ENCODE data around the gene NBL1.

The NBL1 gene

GRCh38 chr1:19646377-19647319 is 2.5 kb downstream of the NBL1 start:
- no peaks in the 10 kb centered on the region for H3K9me3 ChIP-seq (replicated peaks; ENCODE audit: insufficient read depth, low read length)

GRCh38 chr1:19647643-19648042 is 3.5 kb downstream of the NBL1 start:
- H3K9ac ChIP-seq (ENCODE audit: low read length) = no peak overlapping the region
- no peak overlapping the region for H3K27ac ChIP-seq (ENCODE audit: low read length)
- no peak overlapping the region for H2AFZ ChIP-seq (ENCODE audit: low read length)
- no peak overlapping the region for H3K4me3 ChIP-seq (ENCODE audit: low read length)
- H3K36me3 ChIP-seq (replicated peaks; ENCODE audit: insufficient read depth, low read length) = no peaks in the 10 kb centered on the region
- no peaks in the 10 kb centered on the region for H3K79me2 ChIP-seq (ENCODE audit: low read length)
- TF ChIP-seq EZH2 (optimal IDR thresholded peaks at IDR 0.05; ENCODE audit: low read depth, low read length) (no peak), EZH2phosphoT487 (IDR thresholded peaks at IDR 0.05; ENCODE audit: low read length) (no peak), CTCF (IDR thresholded peaks at IDR 0.05; ENCODE audit: low read length) (no peak)
- no peaks in the 10 kb centered on the region for H3K9me2 ChIP-seq (replicated peaks; ENCODE audit: insufficient read depth, low read length)
- peaks cover 55% of the 10 kb centered on the region for H3K27me3 ChIP-seq (replicated peaks; ENCODE audit: insufficient read depth, low read length)
- no peaks in the 10 kb centered on the region for H4K20me1 ChIP-seq (ENCODE audit: insufficient read depth, low read length)
- no peaks in the 10 kb centered on the region for H3K9me3 ChIP-seq (replicated peaks; ENCODE audit: insufficient read depth, low read length)
- no peak overlapping the region for H3K4me2 ChIP-seq (ENCODE audit: low read depth, low read length)
- H3K4me1 ChIP-seq (ENCODE audit: low read length) = no peaks in the 10 kb centered on the region
- DNase-seq = no peak
- H3F3A ChIP-seq (ENCODE audit: insufficient read depth, low read length) = no peaks in the 10 kb centered on the region

More at GRCh38 chr1:19646377-19647319, 2.5 kb downstream of the NBL1 start:
- Histone ChIP-seq H3K79me2 (ENCODE audit: low read length) (no peaks in the 10 kb centered on the region), H3K36me3 (replicated peaks; ENCODE audit: insufficient read depth, low read length) (no peaks in the 10 kb centered on the region), H3K4me3 (ENCODE audit: low read length) (no peak overlapping the region), H3K9ac (ENCODE audit: low read length) (no peak overlapping the region), H3K9me2 (replicated peaks; ENCODE audit: insufficient read depth, low read length) (no peaks in the 10 kb centered on the region), H3K27me3 (replicated peaks; ENCODE audit: insufficient read depth, low read length) (peaks cover 55% of the 10 kb centered on the region), H3F3A (ENCODE audit: insufficient read depth, low read length) (no peaks in the 10 kb centered on the region), H3K4me1 (ENCODE audit: low read length) (no peaks in the 10 kb centered on the region), H3K27ac (ENCODE audit: low read length) (no peak overlapping the region), H3K4me2 (ENCODE audit: low read depth, low read length) (no peak overlapping the region), H2AFZ (ENCODE audit: low read length) (no peak overlapping the region), H4K20me1 (ENCODE audit: insufficient read depth, low read length) (no peaks in the 10 kb centered on the region)
- TF ChIP-seq CTCF (IDR thresholded peaks at IDR 0.05; ENCODE audit: low read length) (no peak), EZH2 (optimal IDR thresholded peaks at IDR 0.05; ENCODE audit: low read depth, low read length) (no peak), EZH2phosphoT487 (IDR thresholded peaks at IDR 0.05; ENCODE audit: low read length) (no peak)
- DNase-seq = no peak

GRCh38 chr1:19648239-19648638 is 4.1 kb downstream of the NBL1 start:
- Histone ChIP-seq H3K4me2 (ENCODE audit: low read depth, low read length) (no peak overlapping the region), H3F3A (ENCODE audit: insufficient read depth, low read length) (no peaks in the 10 kb centered on the region), H3K9me3 (replicated peaks; ENCODE audit: insufficient read depth, low read length) (no peaks in the 10 kb centered on the region), H2AFZ (ENCODE audit: low read length) (no peak overlapping the region), H3K4me3 (ENCODE audit: low read length) (no peak overlapping the region), H3K79me2 (ENCODE audit: low read length) (no peaks in the 10 kb centered on the region), H3K36me3 (replicated peaks; ENCODE audit: insufficient read depth, low read length) (no peaks in the 10 kb centered on the region), H3K9me2 (replicated peaks; ENCODE audit: insufficient read depth, low read length) (no peaks in the 10 kb centered on the region), H3K9ac (ENCODE audit: low read length) (no peak overlapping the region), H3K4me1 (ENCODE audit: low read length) (no peaks in the 10 kb centered on the region), H3K27ac (ENCODE audit: low read length) (no peak overlapping the region), H4K20me1 (ENCODE audit: insufficient read depth, low read length) (no peaks in the 10 kb centered on the region), H3K27me3 (replicated peaks; ENCODE audit: insufficient read depth, low read length) (peaks cover 50% of the 10 kb centered on the region)
- no peak for DNase-seq
- TF ChIP-seq CTCF (IDR thresholded peaks at IDR 0.05; ENCODE audit: low read length) (no peak), EZH2 (optimal IDR thresholded peaks at IDR 0.05; ENCODE audit: low read depth, low read length) (no peak), EZH2phosphoT487 (IDR thresholded peaks at IDR 0.05; ENCODE audit: low read length) (no peak)
